ENCODE data around the gene DUSP2. TPM values are rescaled to one million over a fixed set of nuclear protein-coding genes. Genes with fewer than 3 reads are reported as not detected.

Gene DUSP2
- total and polyA plus RNA-seq, 11 donors: 0.56 to 23.1 (median 2.7) TPM

GRCh38 chr2:96123290-96123689 lies 21.9 kb downstream of the DUSP2 start:
- Histone ChIP-seq H3K4me3 (no peak overlapping the region), H3K9me3 (no peaks in the 10 kb centered on the region), H3K4me1 (no peaks in the 10 kb centered on the region), H3K27me3 (peaks cover 0 to 8% (median under 1%) of the 10 kb centered on the region in 9 donors), H3K27ac (no peak overlapping the region), H3K36me3 (no peaks in the 10 kb centered on the region)
- WGBS, 4 donors: 83 to 87% (median 86%) methylated on average over 1 of the region's 1 CpG; no CpG with 5 or more reads in 1 of the 4 donors
- no peak for TF ChIP-seq POLR2A (IDR thresholded peaks at IDR 0.05)
- TF ChIP-seq, protein P1, sequence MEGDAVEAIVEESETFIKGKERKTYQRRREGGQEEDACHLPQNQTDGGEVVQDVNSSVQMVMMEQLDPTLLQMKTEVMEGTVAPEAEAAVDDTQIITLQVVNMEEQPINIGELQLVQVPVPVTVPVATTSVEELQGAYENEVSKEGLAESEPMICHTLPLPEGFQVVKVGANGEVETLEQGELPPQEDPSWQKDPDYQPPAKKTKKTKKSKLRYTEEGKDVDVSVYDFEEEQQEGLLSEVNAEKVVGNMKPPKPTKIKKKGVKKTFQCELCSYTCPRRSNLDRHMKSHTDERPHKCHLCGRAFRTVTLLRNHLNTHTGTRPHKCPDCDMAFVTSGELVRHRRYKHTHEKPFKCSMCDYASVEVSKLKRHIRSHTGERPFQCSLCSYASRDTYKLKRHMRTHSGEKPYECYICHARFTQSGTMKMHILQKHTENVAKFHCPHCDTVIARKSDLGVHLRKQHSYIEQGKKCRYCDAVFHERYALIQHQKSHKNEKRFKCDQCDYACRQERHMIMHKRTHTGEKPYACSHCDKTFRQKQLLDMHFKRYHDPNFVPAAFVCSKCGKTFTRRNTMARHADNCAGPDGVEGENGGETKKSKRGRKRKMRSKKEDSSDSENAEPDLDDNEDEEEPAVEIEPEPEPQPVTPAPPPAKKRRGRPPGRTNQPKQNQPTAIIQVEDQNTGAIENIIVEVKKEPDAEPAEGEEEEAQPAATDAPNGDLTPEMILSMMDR (IDR thresholded peaks at IDR 0.05): no peak
- ATAC-seq (no peak), DNase-seq (peak in 1 of 5 donors; percentile 35)
- intact Hi-C loops (cut with DNase I): no loop called here

GRCh38 chr2:96122391-96122790 lies 22.8 kb downstream of the DUSP2 start:
- intact Hi-C loops (cut with DNase I): no loop called here
- WGBS, 4 donors: 83 to 91% (median 88%) methylated on average over 5 of the region's 5 CpGs
- Histone ChIP-seq H3K9me3 (no peaks in the 10 kb centered on the region), H3K4me3 (no peak overlapping the region), H3K4me1 (peaks cover 0 to 3% (median under 1%) of the 10 kb centered on the region in 12 donors), H3K27ac (no peak overlapping the region), H3K36me3 (no peaks in the 10 kb centered on the region), H3K27me3 (peaks cover 0 to 17% (median 10%) of the 10 kb centered on the region in 9 donors)
- ATAC-seq (no peak), DNase-seq (peak in 1 of 5 donors; percentile 22)
- TF ChIP-seq POLR2A (IDR thresholded peaks at IDR 0.05): no peak
- TF ChIP-seq, protein P1 (IDR thresholded peaks at IDR 0.05): no peak

- Histone ChIP-seq H3K9me3 (no peaks in the 10 kb centered on the region), H3K27ac (no peak overlapping the region), H3K27me3 (peaks cover 0 to 26% (median 12%) of the 10 kb centered on the region in 9 donors), H3K4me3 (no peak overlapping the region), H3K36me3 (no peaks in the 10 kb centered on the region), H3K4me1 (peaks cover 0 to 12% (median 4%) of the 10 kb centered on the region in 12 donors)
- peak in 1 of 5 donors; percentile 12 for DNase-seq
- WGBS, 4 donors: 93 to 96% (median 95%) methylated on average over 4 of the region's 4 CpGs
- intact Hi-C loops (cut with DNase I): no loop called here
- TF ChIP-seq, protein P1 (IDR thresholded peaks at IDR 0.05): no peak
- TF ChIP-seq POLR2A (IDR thresholded peaks at IDR 0.05): no peak
- ATAC-seq: no peak
Observed at GRCh38 chr2:96121414-96121813, 23.8 kb downstream of the DUSP2 start.

DNA sequence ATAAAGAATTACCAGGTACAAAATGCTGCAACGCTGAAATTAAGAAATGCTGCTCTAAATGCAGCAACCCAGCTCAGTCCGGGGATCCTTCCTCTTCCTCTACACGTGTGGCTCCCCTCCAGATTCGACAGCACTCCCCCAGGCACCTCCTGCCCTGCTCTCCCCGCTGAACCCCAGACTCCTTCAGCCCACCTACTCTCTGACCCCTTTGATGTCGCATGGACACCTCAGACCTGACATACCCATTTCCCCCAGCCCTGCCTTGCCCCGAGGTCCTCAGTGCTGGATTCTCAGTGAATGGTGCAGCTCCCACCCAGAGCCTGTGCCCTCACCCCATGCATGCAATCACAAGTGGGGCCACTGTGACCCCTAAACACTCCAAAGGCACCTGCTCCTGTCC lies 24.2 kb downstream of the DUSP2 start:
- no peak for TF ChIP-seq POLR2A (IDR thresholded peaks at IDR 0.05)
- TF ChIP-seq, protein P1 (IDR thresholded peaks at IDR 0.05): no peak
- intact Hi-C loops (cut with DNase I): no loop called here
- H3K4me3 ChIP-seq: no peak overlapping the region
- H3K27me3 ChIP-seq: peaks cover 0 to 30% (median 13%) of the 10 kb centered on the region in 9 donors
- H3K27ac ChIP-seq: no peak overlapping the region
- DNase-seq (peak in 1 of 5 donors; percentile 40), ATAC-seq (no peak)
- H3K9me3 ChIP-seq: no peaks in the 10 kb centered on the region
- 58 to 77% (median 68%) methylated on average over 7 of the region's 7 CpGs for WGBS, 4 donors
- peaks cover 0 to 17% (median 6%) of the 10 kb centered on the region in 12 donors for H3K4me1 ChIP-seq
- no peaks in the 10 kb centered on the region for H3K36me3 ChIP-seq

Measured in heart left ventricle (tissue), 16 donors.